Pancreas (tissue), 10 donors: ENCODE results near the gene DPYSL4. TPM values are rescaled to one million over a fixed set of nuclear protein-coding genes. Genes with fewer than 3 reads are reported as not detected.
A peak's percentile ranks its signal among the peaks of the same experiment; 100 is the strongest.

Source experiments
- ATAC-seq, 4 donors: fragments of 200-7000 bp; cut with Tn5 transposase; one replicate each; pipeline versions ENCODE4 v1.8.0 to v1.9.1; 2020; ENCODE audit warnings: mild to moderate bottlenecking in 4 of 4, moderate library complexity in 4 of 4
- DNase-seq, 6 donors: peaks; one replicate each; pipeline ENCODE4 v3.0.0-alpha.2; 2020
- FAIRE-seq: peaks from 2 replicates; lab custom pipeline; 2012; peaks lifted over from hg19 to GRCh38; lab: Jason Lieb, UNC
- H3K27ac ChIP-seq, 4 donors: fragments of 200-600 bp; sonication (generic); 1 replicate in 3 of 4; 2 replicates in 1 of 4; pipeline versions ENCODE4 v1.5.0 to v1.8.0; 2020
- H3K27me3 ChIP-seq, 4 donors: fragments of 200-600 bp; one replicate each; pipeline ENCODE4 v1.8.0; 2021
- H3K36me3 ChIP-seq, 3 donors: fragments of 200-600 bp; sonication (generic) in 1 of 3; one replicate each; pipeline versions ENCODE4 v1.5.0 to v1.8.0; 2020 to 2021
- H3K4me1 ChIP-seq, 3 donors: fragments of 200-600 bp; one replicate each; pipeline ENCODE4 v1.8.0; 2021
- H3K4me3 ChIP-seq, 4 donors: fragments of 200-600 bp; sonication (generic) in 2 of 4; one replicate each; pipeline versions ENCODE4 v1.5.0 to v1.8.0; 2020 to 2021
- H3K9me3 ChIP-seq, 4 donors: fragments of 200-600 bp; one replicate each; pipeline ENCODE4 v1.8.0; 2021
- WGBS, 2 donors: extraction: QIAGEN DNeasy Blood & Tissue Kit; methylation state at CpG; one replicate each; pipeline ENCODE4 v1.1.7; 2013; 5-methylcytosine and 5-hydroxymethylcytosine counted together
- intact Hi-C, 3 donors: fragments of 100-400 bp; cut with DNase I; formaldehyde crosslinking; loops; one replicate each; pipeline versions ENCODE4 v1.11.1 to v1.14.2; 2022
- polyA plus RNA-seq, 2 donors: library from polyadenylated mRNA; stranded (reverse); fragments of 200-250 nt; gene quantifications; one replicate each; pipeline ENCODE4 v1.2.3, GENCODE V29; 2013
- total RNA-seq, 6 donors: library from RNA; stranded (reverse); fragmentation: NEBNext Ultra II Directional in 4 of 6; extraction: Animal tissue kit (Norgen Biotek cat#: 25700) in 4 of 6; gene quantifications; one replicate each; pipeline versions ENCODE4 v1.2.1 to v1.2.4, GENCODE V29; 2021 to 2023
- TF ChIP-seq, protein P1 (sequence below), 4 donors: fragments of 200-600 bp; sonication (generic) in 3 of 4; IDR thresholded peaks; one replicate each; pipeline versions ENCODE4 v1.5.0 to v1.8.0; 2021; ENCODE audit warnings: antibody characterized with exemption in 4 of 4
- donor health status: healthy with polysubstance abuse.
- donor health status: DM: no; HTN: no; CAD: no; lungs with moderate emphysema.
- donor health status: DM: no; HTN: no; CAD: no.
- donor health status: control.
- donor health status: control.
- donor health status: Bipolar disorder and iron deficiency.
- donor health status: DM: yes; HTN: yes; CAD: no.
- donor health status: DM: no; HTN: no; CAD: no.
- donor health status: DM: no; HTN: no; CAD: no.
- donor health status: DM: yes; HTN: yes; CAD: no.

Gene DPYSL4
- total and polyA plus RNA-seq, 8 donors, result 0.46 to 2.8 (median 1.2) TPM

DNA sequence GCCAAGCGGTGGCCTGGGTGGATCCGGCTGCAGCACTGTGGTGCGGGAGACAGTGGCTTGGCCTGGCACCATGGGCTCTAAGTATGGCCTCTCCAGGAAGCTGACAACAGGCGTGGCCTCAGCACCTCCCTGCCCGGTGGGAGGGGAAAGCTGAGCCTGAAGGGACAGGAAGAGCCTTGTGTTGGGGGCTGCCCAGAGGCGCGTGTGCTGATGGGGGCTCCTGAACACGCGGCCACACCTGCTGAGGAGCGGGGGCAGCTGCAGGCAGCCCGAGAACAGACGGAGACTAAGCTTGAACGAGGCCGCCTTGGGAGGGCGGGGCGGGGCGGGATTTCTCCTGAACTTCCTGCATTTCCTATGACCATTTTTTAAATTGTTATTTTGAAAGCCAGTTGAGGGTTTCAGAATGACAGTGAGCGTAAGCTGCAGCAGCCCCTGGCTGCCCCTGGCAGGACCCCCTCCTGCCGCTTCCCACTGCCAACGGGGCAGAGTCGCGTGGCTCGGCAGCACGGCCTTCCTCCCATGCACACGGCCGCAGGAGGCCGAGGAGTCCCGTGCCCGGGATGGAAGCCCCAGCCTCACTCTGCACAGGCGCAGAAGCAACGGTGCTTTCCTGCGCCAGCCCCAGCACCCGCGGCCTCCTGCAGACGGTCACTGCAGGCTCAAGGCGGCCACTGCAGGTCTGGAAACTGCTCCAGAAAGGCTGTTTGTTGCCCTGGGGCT, 43.2 kb downstream of the DPYSL4 start:
- H3K27me3 ChIP-seq, result no peaks in the 10 kb centered on the region
- FAIRE-seq (no peak), ATAC-seq (peak in 3 of 4 donors; percentile 55 to 64 (median 63)), DNase-seq (peak in 2 of 6 donors; percentile 12 to 47)
- peak overlapping the region in 1 of 4 donors; percentile 17 for H3K4me3 ChIP-seq
- H3K9me3 ChIP-seq, result no peaks in the 10 kb centered on the region
- no peaks in the 10 kb centered on the region for H3K4me1 ChIP-seq
- TF ChIP-seq, protein P1, sequence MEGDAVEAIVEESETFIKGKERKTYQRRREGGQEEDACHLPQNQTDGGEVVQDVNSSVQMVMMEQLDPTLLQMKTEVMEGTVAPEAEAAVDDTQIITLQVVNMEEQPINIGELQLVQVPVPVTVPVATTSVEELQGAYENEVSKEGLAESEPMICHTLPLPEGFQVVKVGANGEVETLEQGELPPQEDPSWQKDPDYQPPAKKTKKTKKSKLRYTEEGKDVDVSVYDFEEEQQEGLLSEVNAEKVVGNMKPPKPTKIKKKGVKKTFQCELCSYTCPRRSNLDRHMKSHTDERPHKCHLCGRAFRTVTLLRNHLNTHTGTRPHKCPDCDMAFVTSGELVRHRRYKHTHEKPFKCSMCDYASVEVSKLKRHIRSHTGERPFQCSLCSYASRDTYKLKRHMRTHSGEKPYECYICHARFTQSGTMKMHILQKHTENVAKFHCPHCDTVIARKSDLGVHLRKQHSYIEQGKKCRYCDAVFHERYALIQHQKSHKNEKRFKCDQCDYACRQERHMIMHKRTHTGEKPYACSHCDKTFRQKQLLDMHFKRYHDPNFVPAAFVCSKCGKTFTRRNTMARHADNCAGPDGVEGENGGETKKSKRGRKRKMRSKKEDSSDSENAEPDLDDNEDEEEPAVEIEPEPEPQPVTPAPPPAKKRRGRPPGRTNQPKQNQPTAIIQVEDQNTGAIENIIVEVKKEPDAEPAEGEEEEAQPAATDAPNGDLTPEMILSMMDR (IDR thresholded peaks at IDR 0.05), result no peak
- intact Hi-C loops, result loop anchor here (5.0 to 10.0 kb wide), 3 partner anchors 122 to 405 kb away; no protein-coding TSS in a partner anchor
- H3K27ac ChIP-seq, result no peak overlapping the region
- H3K36me3 ChIP-seq, result no peaks in the 10 kb centered on the region
- 69 to 76% methylated on average over 36 of the region's 36 CpGs for WGBS, 2 donors

DNA sequence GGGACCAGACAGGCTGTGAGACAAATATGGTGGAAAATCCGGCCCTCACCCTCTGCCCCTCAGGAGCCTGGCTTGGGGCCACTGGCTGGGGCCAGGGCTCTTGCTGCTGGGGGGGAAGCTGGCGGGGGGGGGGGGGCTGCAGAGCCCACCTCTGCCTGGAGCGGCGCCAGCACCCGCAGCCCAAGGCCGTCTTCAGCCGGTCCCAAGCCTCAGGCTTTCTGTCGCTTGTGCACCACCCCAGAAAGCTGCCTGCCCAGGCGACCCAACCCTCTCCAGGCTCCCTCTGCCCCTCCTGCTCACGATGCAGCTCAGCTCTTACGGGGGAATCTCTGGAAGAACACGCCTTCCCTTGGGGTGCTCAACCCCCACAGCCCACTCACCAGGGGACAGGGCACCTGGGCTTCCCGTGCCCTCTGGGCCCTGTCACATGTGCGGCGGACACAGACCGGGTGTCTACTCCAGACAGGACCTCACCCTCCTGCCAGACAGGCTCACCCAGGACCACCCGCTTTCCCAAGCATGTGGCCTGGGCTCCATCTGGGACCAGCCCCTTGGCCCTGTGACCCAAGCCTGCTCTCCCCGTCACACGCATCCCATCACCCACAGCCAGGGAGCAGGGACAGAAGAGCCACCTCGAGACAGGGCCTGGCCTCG, 43.9 kb downstream of the DPYSL4 start:
- H3K27ac ChIP-seq, result no peak overlapping the region

GRCh38 chr10:132231656-132232022, 44.9 kb downstream of the DPYSL4 start:
- no peaks in the 10 kb centered on the region for H3K36me3 ChIP-seq
- TF ChIP-seq, protein P1 (IDR thresholded peaks at IDR 0.05), result no peak
- H3K27me3 ChIP-seq, result no peaks in the 10 kb centered on the region
- FAIRE-seq, result no peak
- peak in 1 of 6 donors; percentile 5 for DNase-seq
- intact Hi-C loops, result no loop called here
- no peak overlapping the region for H3K4me3 ChIP-seq
- no peaks in the 10 kb centered on the region for H3K9me3 ChIP-seq
- no peaks in the 10 kb centered on the region for H3K4me1 ChIP-seq
- no peak overlapping the region for H3K27ac ChIP-seq
- 81 to 96% methylated on average over 9 to 13 of the region's 13 CpGs for WGBS, 2 donors
- no peak for ATAC-seq

More for the DNA sequence above, 43.9 kb downstream of the DPYSL4 start:
- Histone ChIP-seq H3K27me3 (no peaks in the 10 kb centered on the region), H3K4me3 (no peak overlapping the region), H3K4me1 (no peaks in the 10 kb centered on the region), H3K9me3 (no peaks in the 10 kb centered on the region), H3K36me3 (no peaks in the 10 kb centered on the region)
- TF ChIP-seq, protein P1 (IDR thresholded peaks at IDR 0.05), result no peak
- DNase-seq (peak in 2 of 6 donors; percentile 19 to 52), ATAC-seq (no peak), FAIRE-seq (no peak)
- intact Hi-C loops, result no loop called here
- WGBS, 2 donors, result 64 to 81% methylated on average over 14 to 21 of the region's 21 CpGs

- 70 to 78% methylated on average over 35 of the region's 35 CpGs for WGBS, 2 donors
- TF ChIP-seq, protein P1 (IDR thresholded peaks at IDR 0.05), result no peak
- Histone ChIP-seq H3K4me1 (no peaks in the 10 kb centered on the region), H3K4me3 (no peak overlapping the region), H3K36me3 (no peaks in the 10 kb centered on the region), H3K27me3 (no peaks in the 10 kb centered on the region), H3K9me3 (no peaks in the 10 kb centered on the region), H3K27ac (no peak overlapping the region)
- intact Hi-C loops, result no loop called here
- peak in 2 of 4 donors; percentile 8 to 51 for ATAC-seq
- peak in 2 of 6 donors; percentile 9 to 30 for DNase-seq
- FAIRE-seq, result no peak
These were observed 45.5 kb downstream of the DPYSL4 start for GRCh38 chr10:132232023-132232951.
